Nephron progenitor cell (in vitro differentiated cells): ENCODE measurements around the gene TMEM161B.
"Not testable (repeated sequence)": the region's sequence is repeated elsewhere in the genome, so short reads cannot be mapped to it uniquely, and the experiment has no call there.

Experiments
- DNase-seq: peaks from one replicate; pipeline ENCODE4 v3.0.0; 2021
- H3K27ac Mint-ChIP-seq: 2 replicates; pipeline ENCODE4 v1.8.0; 2021; ENCODE audit warnings: mild to moderate bottlenecking, moderate library complexity, mixed read lengths
- H3K27me3 Mint-ChIP-seq: 2 replicates; pipeline ENCODE4 v1.8.0; 2021; ENCODE audit warnings: mild to moderate bottlenecking, low read depth, mixed read lengths; ENCODE audit not compliant: poor library complexity
- H3K36me3 Mint-ChIP-seq: 2 replicates; pipeline ENCODE4 v1.8.0; 2021; ENCODE audit warnings: low read depth, mixed read lengths
- H3K4me1 Mint-ChIP-seq: 2 replicates; pipeline ENCODE4 v1.8.0; 2021; ENCODE audit warnings: mixed read lengths
- H3K4me3 Mint-ChIP-seq: 2 replicates; pipeline ENCODE4 v1.8.0; 2021; ENCODE audit warnings: mild to moderate bottlenecking, moderate library complexity, mixed read lengths
- H3K9me3 Mint-ChIP-seq: 2 replicates; pipeline ENCODE4 v1.8.0; 2021; ENCODE audit warnings: mild to moderate bottlenecking, moderate library complexity, mixed read lengths
- CTCF ChIP-seq: fragments of 200-600 bp; sonication (generic); IDR thresholded peaks from 2 replicates; pipeline ENCODE4 v1.5.0; 2021; ENCODE audit warnings: antibody characterized with exemption

TMEM161B gene

GRCh38 chr5:88248094-88248493, 20.6 kb downstream of the TMEM161B start:
- TF ChIP-seq CTCF, result no peak
- Mint-ChIP-seq H3K9me3 (no peaks in the 10 kb centered on the region), H3K36me3 (peaks cover 32% of the 10 kb centered on the region), H3K4me3 (no peak overlapping the region), H3K4me1 (peaks cover 6% of the 10 kb centered on the region), H3K27ac (no peak overlapping the region), H3K27me3 (no peaks in the 10 kb centered on the region)
- DNase-seq, result no peak

- no peak for DNase-seq
- TF ChIP-seq CTCF, result no peak
- peaks cover 18% of the 10 kb centered on the region for H3K36me3 Mint-ChIP-seq
- no peak overlapping the region for H3K4me3 Mint-ChIP-seq
- no peak overlapping the region for H3K27ac Mint-ChIP-seq
- no peaks in the 10 kb centered on the region for H3K9me3 Mint-ChIP-seq
- no peaks in the 10 kb centered on the region for H3K27me3 Mint-ChIP-seq
- peaks cover 6% of the 10 kb centered on the region for H3K4me1 Mint-ChIP-seq
Observed at GRCh38 chr5:88245893-88246244, 22.8 kb downstream of the TMEM161B start.

- Mint-ChIP-seq H3K27ac (no peak overlapping the region), H3K4me1 (peaks cover 6% of the 10 kb centered on the region), H3K9me3 (no peaks in the 10 kb centered on the region), H3K27me3 (no peaks in the 10 kb centered on the region), H3K36me3 (peaks cover 15% of the 10 kb centered on the region), H3K4me3 (no peak overlapping the region)
- DNase-seq, result no peak
- no peak for TF ChIP-seq CTCF
Observed at GRCh38 chr5:88245241-88245892, 23.3 kb downstream of the TMEM161B start.

- Mint-ChIP-seq H3K27ac (no peak overlapping the region), H3K36me3 (peaks cover 10% of the 10 kb centered on the region), H3K9me3 (no peaks in the 10 kb centered on the region), H3K27me3 (no peaks in the 10 kb centered on the region), H3K4me3 (no peak overlapping the region), H3K4me1 (no peaks in the 10 kb centered on the region)
- no peak for DNase-seq
- no peak for TF ChIP-seq CTCF
Observed at GRCh38 chr5:88244686-88245085, 24.0 kb downstream of the TMEM161B start.

- H3K27ac Mint-ChIP-seq, DNase-seq, H3K4me1 Mint-ChIP-seq, H3K36me3 Mint-ChIP-seq, H3K4me3 Mint-ChIP-seq, H3K27me3 Mint-ChIP-seq, H3K9me3 Mint-ChIP-seq: not testable (repeated sequence)
Observed at GRCh38 chr5:88243493-88243892, 25.2 kb downstream of the TMEM161B start.

- peaks cover 3% of the 10 kb centered on the region for H3K27me3 Mint-ChIP-seq
- no peak for DNase-seq
- H3K36me3 Mint-ChIP-seq, result peaks cover 20% of the 10 kb centered on the region
- H3K9me3 Mint-ChIP-seq, result no peaks in the 10 kb centered on the region
- peaks cover 21% of the 10 kb centered on the region for H3K4me1 Mint-ChIP-seq
- TF ChIP-seq CTCF, result no peak
- H3K4me3 Mint-ChIP-seq, result no peak overlapping the region
- peak overlapping the region; percentile 60 for H3K27ac Mint-ChIP-seq
Observed at GRCh38 chr5:88238732-88239131, 29.9 kb downstream of the TMEM161B start.
